K562 (cell line): ENCODE data around the gene NAA50. TPM values are rescaled to one million over a fixed set of nuclear protein-coding genes. Genes with fewer than 3 reads are reported as not detected.

Experiments used
- ARID4B ChIP-seq: sonication (generic); formaldehyde crosslinking; IDR thresholded peaks from 2 replicates; pipeline ENCODE4 v1.8.0; 2022; ENCODE audit warnings: mild to moderate bottlenecking, missing genetic modification reagents
- BACH1 ChIP-seq: fragments of 200-800 bp; sonication (Bioruptor generic); IDR thresholded peaks from 2 replicates; pipeline ENCODE4 v1.6.1; 2016; ENCODE audit warnings: missing genetic modification characterization, missing compliant biosample characterization
- CAMTA2 ChIP-seq: fragments of 250-450 bp; sonication (Bioruptor Pico); conservative IDR thresholded peaks from 2 replicates; pipeline ENCODE4 v1.5.1; 2022
- CBFA2T2 ChIP-seq: fragments of 450-650 bp; conservative IDR thresholded peaks from 2 replicates; pipeline ENCODE4 v1.6.1; 2017; ENCODE audit warnings: mild to moderate bottlenecking
- FOXA3 ChIP-seq, 2 experiments: fragments of 450-650 bp in 1 of 2; sonication (generic) in 1 of 2; formaldehyde crosslinking; IDR thresholded peaks in 1 of 2; conservative IDR thresholded peaks in 1 of 2; 2 replicates each; pipeline versions ENCODE4 v1.4.0 to v1.8.0; 2020 to 2022; ENCODE audit warnings: mild to moderate bottlenecking in 2 of 2, missing genetic modification reagents in 1 of 2
- HINFP ChIP-seq: fragments of 450-650 bp; conservative IDR thresholded peaks from 2 replicates; pipeline ENCODE4 v1.6.1; 2016; ENCODE audit warnings: missing genetic modification characterization, low read depth, mild to moderate bottlenecking, control low read depth, missing compliant biosample characterization
- HMGN3 ChIP-seq: IDR thresholded peaks from 2 replicates; pipeline ENCODE4 v1.6.1; 2011; ENCODE audit warnings: borderline replicate concordance, low read depth, mild to moderate bottlenecking, mixed read lengths, low read length; ENCODE audit not compliant: insufficient read length; ENCODE audit errors: extremely low read depth
- HSF4 ChIP-seq: fragments of 250-450 bp; sonication (Bioruptor Pico); IDR thresholded peaks from 2 replicates; pipeline ENCODE4 v2.1.2; 2022; ENCODE audit warnings: mild to moderate bottlenecking, moderate library complexity, borderline replicate concordance
- KHSRP ChIP-seq: fragments of 450-650 bp; IDR thresholded peaks from 2 replicates; pipeline ENCODE4 v1.6.1; 2017
- KLF13 ChIP-seq: fragments of 450-650 bp; IDR thresholded peaks from 2 replicates; pipeline ENCODE4 v1.6.1; 2016; ENCODE audit warnings: missing genetic modification characterization, low read depth, mild to moderate bottlenecking, missing compliant biosample characterization, moderate library complexity, borderline replicate concordance
- LEF1 ChIP-seq: fragments of 450-650 bp; IDR thresholded peaks from 2 replicates; pipeline ENCODE4 v1.6.1; 2016; ENCODE audit warnings: mild to moderate bottlenecking
- MYC ChIP-seq, 2 experiments: fragments of 250-450 bp in 1 of 2; sonication (Bioruptor Pico) in 1 of 2; IDR thresholded peaks; 2 replicates each; pipeline versions ENCODE4 v1.5.1 to v1.6.1; 2012 to 2021; ENCODE audit warnings: low read depth in 2 of 2, borderline replicate concordance in 1 of 2, improper control_type of control experiment in 1 of 2, low read length in 1 of 2, mild to moderate bottlenecking in 1 of 2, moderate library complexity in 1 of 2
- NFATC3 ChIP-seq: fragments of 450-650 bp; IDR thresholded peaks from 2 replicates; pipeline ENCODE4 v1.6.1; 2017; ENCODE audit warnings: mild to moderate bottlenecking
- PCBP2 ChIP-seq: fragments of 200-400 bp; formaldehyde crosslinking; IDR thresholded peaks from 2 replicates; pipeline ENCODE4 v1.6.1; 2018; ENCODE audit warnings: low read length, low read depth, mild to moderate bottlenecking, moderate library complexity; ENCODE audit not compliant: poor library complexity, severe bottlenecking
- RBFOX2 ChIP-seq: fragments of 200-400 bp; formaldehyde crosslinking; IDR thresholded peaks from 2 replicates; pipeline ENCODE4 v1.6.1; 2017; ENCODE audit warnings: low read depth, mild to moderate bottlenecking, low read length, moderate library complexity
- RBM17 ChIP-seq: fragments of 200-400 bp; formaldehyde crosslinking; IDR thresholded peaks from 2 replicates; pipeline ENCODE4 v1.6.1; 2017; ENCODE audit warnings: low read depth, mild to moderate bottlenecking, low read length, borderline replicate concordance
- RBM25 ChIP-seq: fragments of 200-400 bp; formaldehyde crosslinking; IDR thresholded peaks from 2 replicates; pipeline ENCODE4 v1.6.1; 2018; ENCODE audit warnings: low read length, low read depth, moderate library complexity; ENCODE audit not compliant: severe bottlenecking
- SMAD4 ChIP-seq: fragments of 250-450 bp; sonication (Bioruptor Pico); conservative IDR thresholded peaks from 2 replicates; pipeline ENCODE4 v1.8.0; 2021; ENCODE audit warnings: inconsistent platforms, mild to moderate bottlenecking, moderate library complexity
- SMARCC2 ChIP-seq: fragments of 450-650 bp; IDR thresholded peaks from 2 replicates; pipeline ENCODE4 v1.6.1; 2017; ENCODE audit warnings: antibody characterized with exemption, moderate library complexity, mild to moderate bottlenecking, low read depth
- XRCC4 ChIP-seq: IDR thresholded peaks from one replicate; pipeline ENCODE4 v1.6.1; 2011; ENCODE audit not compliant: insufficient read depth, insufficient read length; ENCODE audit errors: extremely low read depth
- ZNF197 ChIP-seq: fragments of 200-800 bp; sonication (Bioruptor generic); IDR thresholded peaks from 2 replicates; pipeline ENCODE4 v1.6.1; 2016; ENCODE audit warnings: low read depth, missing genetic modification characterization, missing compliant biosample characterization
- ZNF583 ChIP-seq: fragments of 250-450 bp; sonication (Bioruptor Pico); IDR thresholded peaks from 2 replicates; pipeline ENCODE4 v1.4.0; 2020
- ZNF75A ChIP-seq: fragments of 450-650 bp; formaldehyde crosslinking; IDR thresholded peaks from 2 replicates; pipeline ENCODE4 v1.4.0; 2020; ENCODE audit warnings: mild to moderate bottlenecking
- polyA plus RNA-seq, 8 experiments: library from polyadenylated mRNA; depleted of rRNA in 4 of 8; stranded (reverse) in 5 of 8; unstranded in 3 of 8; fragments of >200 nt; fragmentation: Nextera tagmentation in 2 of 8; fragmentation: Illumina TruSeq in 1 of 8; extraction: Ambion mirVana in 2 of 8; extraction: Trizol in 1 of 8; gene quantifications; 2 replicates each; pipeline versions ENCODE4 v1.2.1 to v1.2.3, GENCODE V29; 2011 to 2014; ENCODE audit warnings: inconsistent platforms in 1 of 8, missing spikeins in 1 of 8
- total RNA-seq, 7 experiments: library from RNA; depleted of rRNA in 6 of 7; stranded (reverse); fragments of >200 nt in 6 of 7; fragmentation: Illumina TruSeq in 2 of 7; extraction: Trizol in 2 of 7; gene quantifications; 2 replicates each; pipeline versions ENCODE4 v1.2.1 to v1.2.3, GENCODE V29; 2011 to 2021; ENCODE audit warnings: low replicate concordance in 1 of 7

Gene NAA50
- total and polyA plus RNA-seq, 9 of the 15 experiments (the other 6 are each of a cell fraction or from before 2014, with no cell fraction given) = 40.0 to 301 (median 112) TPM

- TF ChIP-seq KLF13 (tag) (no peak), RBFOX2 (no peak), ZNF197 (no peak), PCBP2 (no peak), CBFA2T2 (peak; percentile 56), HSF4 (CRISPR knock-in tag) (no peak), ZNF583 (CRISPR knock-in tag) (no peak), KHSRP (no peak), MYC (IDR thresholded peaks at IDR 0.05; ENCODE audit: low read depth, low read length) (peak; percentile 60; the same call in 1 of the 2 replicates), MYC (CRISPR knock-in tag; IDR thresholded peaks at IDR 0.05; ENCODE audit: borderline replicate concordance, low read depth) (no peak), SMARCC2 (no peak), FOXA3 (CRISPR knock-in tag; conservative IDR thresholded peaks at IDR 0.05 in 1 of 2, IDR thresholded peaks at IDR 0.05 in 1 of 2) (no peak), HINFP (tag) (no peak), SMAD4 (no peak), RBM17 (no peak), ARID4B (CRISPR knock-in tag) (no peak; the same call in 1 of the 2 replicates), XRCC4 (no peak), HMGN3 (no peak), BACH1 (peak; percentile 60), RBM25 (no peak), NFATC3 (no peak), LEF1 (0 out of 2 replicates have a peak, but pooled peaks have one; percentile 22), ZNF75A (no peak), CAMTA2 (no peak)
Measured at GRCh38 chr3:113746548-113747282, 666 bp upstream of the NAA50 start, which contains the start of gene ATP6V1A (continued).
